Activated effector memory CD4-positive, alpha-beta T cell treated with anti-CD3 and anti-CD28 coated beads, Interleukin-2, amount 50 U/mL, for 16 hours (primary cell): ENCODE data around the gene PCGF2.

Experiments used
- DNase-seq: peaks from one replicate; pipeline ENCODE4 v3.0.0-alpha.2; 2020

The PCGF2 gene

DNA sequence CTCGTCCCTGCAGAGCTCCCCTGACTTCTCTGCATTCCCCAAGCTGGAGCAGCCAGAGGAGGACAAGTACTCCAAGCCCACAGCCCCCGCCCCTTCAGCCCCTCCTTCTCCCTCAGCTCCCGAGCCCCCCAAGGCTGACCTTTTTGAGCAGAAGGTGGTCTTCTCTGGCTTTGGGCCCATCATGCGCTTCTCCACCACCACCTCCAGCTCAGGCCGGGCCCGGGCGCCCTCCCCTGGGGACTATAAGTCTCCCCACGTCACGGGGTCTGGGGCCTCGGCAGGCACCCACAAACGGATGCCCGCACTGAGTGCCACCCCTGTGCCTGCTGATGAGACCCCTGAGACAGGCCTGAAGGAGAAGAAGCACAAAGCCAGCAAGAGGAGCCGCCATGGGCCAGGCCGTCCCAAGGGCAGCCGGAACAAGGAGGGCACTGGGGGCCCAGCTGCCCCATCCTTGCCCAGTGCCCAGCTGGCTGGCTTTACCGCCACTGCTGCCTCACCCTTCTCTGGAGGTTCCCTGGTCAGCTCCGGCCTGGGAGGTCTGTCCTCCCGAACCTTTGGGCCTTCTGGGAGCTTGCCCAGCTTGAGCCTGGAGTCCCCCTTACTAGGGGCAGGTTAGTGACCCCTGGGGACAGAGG, 31.6 kb downstream of the PCGF2 start:
- no peak for DNase-seq

DNA sequence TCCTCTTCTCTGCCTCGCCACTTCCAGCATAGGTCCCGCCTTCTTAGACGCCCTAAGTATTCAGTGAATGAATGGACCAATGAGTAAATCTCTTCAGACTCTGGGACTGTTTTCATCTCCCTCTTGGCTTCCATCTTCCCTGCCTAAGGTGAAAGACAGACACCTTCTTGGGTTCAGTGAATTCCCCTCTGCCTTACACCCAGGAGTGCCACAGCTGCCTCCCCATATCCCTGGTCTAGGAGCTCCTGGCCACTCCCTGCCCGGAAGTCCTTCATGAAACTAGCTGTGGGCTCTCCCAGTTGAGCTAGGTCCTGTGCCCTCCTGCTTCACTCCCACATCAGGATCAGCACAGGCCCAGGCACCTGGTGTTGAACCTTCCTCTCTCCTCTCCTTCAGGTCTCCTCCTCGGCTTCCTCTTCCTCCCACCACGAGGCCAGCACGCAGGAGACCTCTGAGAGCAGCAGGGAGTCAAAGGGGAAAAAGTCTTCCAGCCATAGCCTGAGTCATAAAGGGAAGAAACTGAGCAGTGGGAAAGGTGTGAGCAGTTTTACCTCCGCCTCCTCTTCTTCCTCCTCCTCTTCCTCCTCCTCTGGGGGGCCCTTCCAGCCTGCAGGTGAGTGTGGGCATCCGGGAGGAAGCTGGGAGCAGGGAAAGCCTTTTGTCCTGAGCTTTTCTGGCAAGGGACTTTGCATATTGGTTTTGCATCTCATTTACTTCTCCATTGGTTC, 32.8 kb downstream of the PCGF2 start:
- no peak for DNase-seq

DNA sequence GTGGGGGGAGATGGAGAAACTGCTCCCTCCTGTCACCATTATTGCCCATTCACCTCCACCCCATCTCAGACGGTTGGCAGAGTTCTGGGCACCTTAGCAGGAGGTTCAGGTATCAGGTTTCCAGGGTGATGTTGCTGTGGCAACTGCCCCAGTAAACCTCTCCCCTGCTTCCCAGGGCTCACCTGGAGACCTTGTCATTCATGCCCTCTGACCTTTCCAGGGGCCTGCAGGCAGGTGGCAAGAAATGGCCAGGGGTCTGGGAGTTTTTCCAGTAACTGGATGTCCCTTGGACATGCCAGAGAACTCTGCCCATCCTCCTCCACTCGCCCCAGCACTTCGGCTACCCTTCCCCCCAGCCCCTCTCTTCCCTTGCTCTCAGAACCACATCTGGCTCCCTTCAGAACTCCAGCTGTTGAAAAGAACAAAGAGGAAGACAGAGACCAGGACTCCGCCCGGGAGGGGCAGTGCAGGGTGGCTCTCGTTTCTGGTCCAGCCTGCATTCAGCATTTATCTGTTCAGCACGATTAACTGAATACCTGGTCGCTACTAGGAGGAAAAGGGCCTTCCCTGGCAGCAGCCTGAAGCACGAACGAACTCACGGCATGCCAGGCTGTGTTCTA, 34.6 kb downstream of the PCGF2 start:
- DNase-seq: no peak

DNA sequence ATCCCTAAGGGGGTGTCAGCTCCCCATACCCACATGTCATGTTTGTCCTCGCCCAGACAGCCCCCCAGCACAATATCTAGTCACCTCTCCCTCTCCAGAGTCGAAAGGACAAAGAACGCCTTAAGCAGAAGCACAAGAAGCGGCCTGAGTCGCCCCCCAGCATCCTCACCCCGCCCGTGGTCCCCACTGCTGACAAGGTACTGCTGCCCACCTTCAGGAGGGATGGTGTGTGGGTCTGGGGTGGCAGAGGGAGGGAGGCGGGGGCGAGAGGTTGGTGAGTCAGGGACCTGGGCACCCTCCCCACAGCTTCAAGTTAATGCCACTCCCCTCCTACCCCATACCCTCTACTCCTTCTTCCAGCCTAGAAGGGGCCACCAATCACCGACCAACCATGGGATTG, 35.5 kb downstream of the PCGF2 start:
- DNase-seq: no peak

DNA sequence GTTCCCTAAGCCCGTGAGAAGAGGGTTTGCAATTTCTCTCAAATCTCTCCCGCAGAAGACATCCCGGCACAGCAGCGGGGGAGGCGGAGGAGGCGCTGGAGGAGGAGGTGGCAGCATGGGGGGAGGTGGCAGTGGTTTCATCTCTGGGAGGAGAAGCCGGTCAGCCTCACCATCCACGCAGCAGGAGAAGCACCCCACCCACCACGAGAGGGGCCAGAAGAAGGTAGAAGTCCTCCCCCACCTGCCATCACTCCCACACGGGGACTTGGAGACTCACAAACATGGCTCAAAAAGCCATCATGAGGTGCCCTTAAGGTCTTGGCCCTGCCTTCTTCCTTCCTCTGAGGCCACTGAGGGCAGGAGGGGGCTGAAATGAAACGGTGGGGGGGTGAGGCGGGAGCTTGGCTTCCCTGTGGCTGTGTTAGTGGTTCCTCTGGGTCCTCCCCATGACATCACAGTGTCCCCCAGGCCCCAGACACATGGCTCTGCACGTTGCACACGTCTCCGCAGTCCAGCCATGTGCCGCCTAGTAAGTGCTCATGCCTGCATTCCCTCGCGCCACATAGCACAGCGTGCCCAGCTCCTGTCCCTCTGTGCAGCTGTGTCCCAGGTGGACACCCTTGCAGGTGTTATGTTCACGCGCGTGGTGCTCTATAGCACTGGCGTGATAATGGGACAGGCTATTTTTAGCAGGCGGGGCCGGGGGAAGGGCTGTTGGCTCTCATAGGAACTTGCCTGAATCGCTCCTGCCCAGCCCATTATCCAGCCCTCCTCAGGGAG, 36.2 kb downstream of the PCGF2 start:
- DNase-seq: no peak

DNA sequence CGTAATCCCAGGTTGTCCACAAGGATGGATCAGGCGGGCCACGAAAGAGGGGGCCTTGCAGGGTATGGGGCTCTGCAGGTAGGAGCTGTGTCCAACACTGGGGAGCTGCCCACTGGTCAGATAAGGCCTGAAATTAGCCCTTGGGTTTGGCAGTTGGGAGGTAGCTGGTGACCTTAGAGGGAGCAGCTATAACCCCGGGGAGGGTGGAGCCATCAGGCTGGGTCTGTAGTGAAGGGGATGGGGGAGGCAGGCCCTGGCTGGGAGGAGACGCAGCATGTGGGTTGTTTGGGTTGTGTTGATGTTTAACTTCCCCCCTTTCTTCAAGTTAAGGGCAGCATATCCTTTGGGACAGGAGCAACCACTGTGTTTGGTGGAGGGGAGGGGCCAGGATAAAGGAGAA, 37.2 kb downstream of the PCGF2 start:
- no peak for DNase-seq

DNA sequence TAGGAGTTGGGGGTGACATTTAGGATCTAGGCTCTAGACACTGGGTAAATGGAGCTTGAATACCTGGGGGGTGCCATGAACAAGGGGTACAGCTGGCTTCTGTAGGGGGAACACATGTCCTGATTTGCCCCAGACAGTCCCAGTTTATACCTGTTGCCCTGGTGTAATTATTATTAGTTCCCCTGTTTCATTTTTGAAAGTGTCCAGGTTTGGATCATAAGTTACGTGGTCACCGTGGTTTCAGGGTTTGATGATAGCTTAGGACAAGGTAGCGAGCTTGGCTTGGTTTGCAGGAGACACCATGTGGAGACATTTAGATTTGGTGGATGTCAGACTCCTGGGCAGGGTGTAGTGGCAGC, 37.6 kb downstream of the PCGF2 start:
- DNase-seq: no peak

DNA sequence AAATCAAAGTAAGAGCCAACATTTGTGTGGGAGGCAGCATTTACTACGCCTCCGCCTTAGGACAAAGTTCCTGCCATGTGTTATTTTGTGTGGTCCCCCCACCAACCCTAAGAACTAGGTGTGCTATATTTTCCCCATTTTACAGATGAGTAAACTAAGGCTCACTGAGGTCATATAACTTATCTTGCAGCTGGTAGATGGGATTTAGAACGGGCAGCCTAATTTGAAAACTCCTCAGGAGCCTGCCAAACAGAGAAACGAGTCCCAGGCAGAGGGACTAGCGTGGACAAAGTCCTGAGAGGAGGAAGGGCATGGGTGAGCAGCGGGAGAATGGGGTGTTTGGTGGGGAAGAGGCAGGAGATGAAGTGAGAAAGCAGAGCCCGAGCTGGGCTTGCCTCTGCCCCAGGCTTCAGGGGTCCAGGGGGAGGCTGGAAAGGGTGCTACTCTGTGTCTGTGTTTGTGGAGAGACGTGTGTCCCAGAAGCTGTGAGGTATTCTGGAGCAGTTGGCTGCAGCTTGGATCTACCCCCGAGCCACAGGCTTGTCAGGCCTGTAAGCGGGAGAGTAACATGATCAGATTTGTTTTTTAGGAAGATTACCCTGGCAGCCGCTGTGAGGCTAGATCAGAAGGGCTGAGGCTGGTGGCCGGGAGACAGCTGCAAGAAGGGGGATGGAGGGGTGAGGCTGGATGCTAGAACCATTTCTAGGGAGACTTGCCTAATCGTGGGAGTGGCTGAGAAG, 38.1 kb downstream of the PCGF2 start:
- DNase-seq: no peak

DNA sequence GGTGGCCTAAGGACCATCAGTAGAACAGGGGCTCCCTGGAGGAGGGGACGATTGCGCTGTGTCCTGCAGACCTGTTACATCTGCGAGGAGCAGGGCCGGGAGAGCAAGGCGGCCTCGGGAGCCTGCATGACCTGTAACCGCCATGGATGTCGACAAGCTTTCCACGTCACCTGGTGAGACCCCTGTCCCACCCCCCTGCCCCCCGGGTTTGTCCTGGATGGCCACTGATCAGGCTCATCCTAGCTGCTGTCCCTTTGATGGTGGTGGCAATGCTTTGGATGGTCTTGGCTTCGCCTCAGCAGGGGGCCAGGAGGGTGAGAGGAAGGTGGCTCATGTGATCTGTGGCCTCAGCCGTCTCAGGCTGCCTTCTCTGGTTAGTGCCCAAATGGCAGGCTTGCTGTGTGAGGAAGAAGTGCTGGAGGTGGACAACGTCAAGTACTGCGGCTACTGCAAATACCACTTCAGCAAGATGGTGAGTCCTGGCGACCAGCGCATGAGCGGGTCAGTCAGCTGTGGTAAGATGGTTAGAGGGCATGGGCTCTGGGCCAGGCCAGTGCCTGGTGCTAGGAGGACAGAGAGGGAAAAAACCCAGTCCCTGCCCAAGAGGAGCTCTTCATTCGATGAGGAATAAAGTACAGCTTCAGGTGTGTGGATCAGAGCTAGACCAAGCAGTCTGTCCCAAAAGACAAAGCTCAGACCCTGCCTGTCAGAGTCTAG, 38.9 kb downstream of the PCGF2 start:
- DNase-seq: no peak

DNA sequence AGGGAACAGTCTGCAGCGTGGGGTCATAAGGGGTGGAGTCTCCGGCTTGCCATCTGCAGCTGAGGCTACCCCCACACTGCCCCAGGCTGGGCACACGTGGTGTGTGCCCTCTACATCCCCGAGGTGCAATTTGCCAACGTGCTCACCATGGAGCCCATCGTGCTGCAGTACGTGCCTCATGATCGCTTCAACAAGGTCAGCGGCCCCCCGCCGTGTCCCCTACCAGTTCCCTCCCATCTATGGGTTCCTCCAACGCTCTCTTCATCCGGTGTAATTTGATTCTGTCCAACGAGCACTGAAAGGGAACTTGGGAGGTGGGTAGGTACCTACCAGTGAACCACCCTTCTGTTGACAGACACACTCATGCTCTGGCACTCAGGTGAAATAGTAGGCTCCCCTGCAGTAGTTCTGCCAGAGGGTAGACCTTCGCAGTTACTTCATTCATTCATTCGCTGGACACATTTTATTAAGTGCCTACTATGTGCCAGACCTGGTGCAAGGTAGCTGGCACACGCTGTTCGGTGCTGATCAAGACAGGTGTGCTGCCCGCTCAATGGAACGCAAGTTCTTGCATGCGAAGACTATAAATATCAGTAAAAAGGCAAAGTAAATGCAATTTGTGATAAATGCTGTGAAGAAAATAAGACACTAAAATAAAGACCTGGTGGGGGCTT, 40.3 kb downstream of the PCGF2 start:
- DNase-seq: no peak

DNA sequence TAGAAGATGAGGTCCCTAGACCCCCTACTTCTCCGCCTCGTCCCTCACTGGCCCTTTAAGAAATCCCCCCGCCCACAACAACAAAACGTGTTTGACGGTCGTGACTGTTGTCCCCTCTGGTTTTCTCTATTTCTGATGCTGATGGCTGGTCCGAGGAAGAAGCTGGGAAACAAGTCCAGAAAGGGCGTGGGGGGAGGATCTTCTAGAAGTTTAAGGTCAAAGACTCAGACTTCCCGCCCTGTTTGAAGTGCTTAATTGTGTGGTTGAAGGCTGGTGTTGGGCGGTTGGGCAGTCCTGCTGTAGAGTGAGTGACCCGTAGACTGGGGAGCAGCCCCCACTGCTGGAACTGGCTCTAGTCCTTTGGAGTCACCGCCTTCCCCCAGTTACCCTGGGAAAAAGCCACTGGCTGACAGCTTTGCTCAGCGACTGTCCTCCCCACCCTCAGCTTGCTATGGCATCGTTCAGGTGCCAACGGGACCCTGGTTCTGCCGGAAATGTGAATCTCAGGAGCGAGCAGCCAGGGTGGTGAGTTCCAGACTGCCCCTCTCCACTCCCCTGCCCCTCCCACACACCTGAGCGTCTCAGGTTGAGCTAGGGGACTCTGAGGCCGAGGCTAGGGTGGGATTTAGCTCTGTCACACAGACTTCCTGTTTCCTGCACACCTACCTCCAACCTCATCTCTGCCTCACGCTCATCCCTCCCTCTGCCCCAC, 41.5 kb downstream of the PCGF2 start:
- peak; percentile 75 for DNase-seq

DNA sequence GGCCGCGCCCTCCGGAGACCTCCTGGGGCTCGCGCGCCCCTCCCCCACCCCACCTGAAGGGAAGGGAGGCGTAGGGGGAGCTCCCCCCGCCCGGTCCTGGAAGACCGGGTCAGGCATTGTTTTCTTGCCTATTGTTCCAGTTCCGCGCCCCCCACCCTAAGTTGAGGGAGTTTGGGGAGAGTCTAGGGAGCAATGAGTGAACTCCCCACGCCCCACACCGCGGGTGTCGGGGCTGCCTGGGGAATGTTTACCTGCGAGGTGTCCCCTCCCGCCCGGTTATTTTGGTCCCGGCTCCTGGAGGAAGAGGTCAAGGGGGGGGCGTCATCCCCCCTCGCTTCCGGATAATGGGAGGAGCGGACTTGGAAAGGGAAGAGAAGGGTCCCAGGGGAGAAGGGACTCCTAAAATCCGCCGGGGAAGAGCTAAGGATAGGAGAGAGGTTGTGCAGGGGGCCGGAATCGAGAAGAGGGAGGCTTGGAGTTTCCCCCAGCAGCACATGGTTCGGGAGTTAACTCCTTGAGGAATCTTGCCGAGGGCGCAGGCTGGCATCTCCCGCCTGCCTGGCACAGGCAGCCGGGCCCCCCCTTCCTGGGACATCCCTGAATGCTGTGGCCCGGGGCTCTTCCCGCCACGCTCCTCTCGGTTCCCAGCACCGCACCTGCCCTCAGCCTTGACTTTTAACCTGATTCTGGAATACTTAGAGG, 42.2 kb downstream of the PCGF2 start:
- peak; percentile 81 for DNase-seq

DNA sequence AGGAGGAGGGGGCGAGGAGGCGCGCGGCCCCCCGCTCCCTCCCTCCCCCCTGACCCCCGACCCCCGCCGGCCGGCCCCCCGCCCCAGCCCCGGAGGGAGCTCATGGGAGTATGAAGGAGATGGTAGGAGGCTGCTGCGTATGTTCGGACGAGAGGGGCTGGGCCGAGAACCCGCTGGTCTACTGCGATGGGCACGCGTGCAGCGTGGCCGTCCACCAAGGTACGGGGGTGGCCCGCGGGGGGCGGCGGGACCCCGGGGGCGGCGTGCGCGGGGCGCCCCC, 42.7 kb downstream of the PCGF2 start:
- no peak for DNase-seq

DNA sequence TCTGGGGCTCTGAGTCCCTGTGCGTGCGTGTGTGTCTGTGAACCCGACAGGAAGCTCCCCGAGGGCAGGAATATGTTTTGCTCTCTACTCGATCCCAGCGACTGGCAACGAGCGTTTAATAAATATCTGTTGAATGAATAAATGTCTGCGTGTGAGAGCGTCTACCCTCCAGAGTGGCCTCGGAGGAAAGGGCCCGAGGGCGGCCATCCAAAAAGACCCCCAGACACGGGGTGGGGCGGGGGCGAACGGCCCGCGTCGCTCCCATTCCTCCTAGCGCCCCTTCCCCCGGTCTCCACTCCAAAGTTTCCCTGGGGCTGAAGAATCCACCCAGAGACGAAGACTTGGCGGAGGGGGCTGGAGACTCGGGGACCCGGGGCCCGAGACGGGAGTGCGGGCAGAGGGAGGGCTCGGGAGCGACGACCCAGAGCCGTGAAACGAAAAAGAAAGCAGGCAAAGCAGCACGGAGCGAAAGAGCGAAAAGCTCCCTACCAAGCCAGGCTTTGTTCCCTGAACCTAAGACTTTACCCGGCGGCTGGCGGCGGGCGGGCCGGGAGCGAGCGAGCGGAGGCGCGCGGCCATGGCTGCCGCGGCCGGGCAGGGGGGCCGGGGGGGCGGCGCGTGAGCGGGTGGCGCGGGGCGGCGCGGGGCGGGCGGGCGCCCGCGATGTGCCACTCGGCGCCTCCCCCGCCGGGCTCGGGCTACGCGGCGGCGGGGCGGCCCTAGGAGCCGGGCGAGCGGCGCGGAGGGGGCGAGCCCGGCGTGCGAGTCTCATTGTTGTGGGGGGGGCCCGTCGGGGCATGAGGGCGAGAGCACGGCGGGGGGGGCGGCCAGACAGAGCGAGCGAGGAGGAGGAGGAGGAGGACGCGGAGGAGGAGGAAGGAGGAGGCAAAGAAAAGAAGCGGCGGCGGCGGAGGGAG, 43.3 kb downstream of the PCGF2 start, which contains the start of gene MLLT6:
MLLT6 (plus strand) TSS at position 668 of the 917 bp plus-strand sequence. CDS start 360 bp downstream, outside the sequence.
- DNase-seq: peak; percentile 92

DNA sequence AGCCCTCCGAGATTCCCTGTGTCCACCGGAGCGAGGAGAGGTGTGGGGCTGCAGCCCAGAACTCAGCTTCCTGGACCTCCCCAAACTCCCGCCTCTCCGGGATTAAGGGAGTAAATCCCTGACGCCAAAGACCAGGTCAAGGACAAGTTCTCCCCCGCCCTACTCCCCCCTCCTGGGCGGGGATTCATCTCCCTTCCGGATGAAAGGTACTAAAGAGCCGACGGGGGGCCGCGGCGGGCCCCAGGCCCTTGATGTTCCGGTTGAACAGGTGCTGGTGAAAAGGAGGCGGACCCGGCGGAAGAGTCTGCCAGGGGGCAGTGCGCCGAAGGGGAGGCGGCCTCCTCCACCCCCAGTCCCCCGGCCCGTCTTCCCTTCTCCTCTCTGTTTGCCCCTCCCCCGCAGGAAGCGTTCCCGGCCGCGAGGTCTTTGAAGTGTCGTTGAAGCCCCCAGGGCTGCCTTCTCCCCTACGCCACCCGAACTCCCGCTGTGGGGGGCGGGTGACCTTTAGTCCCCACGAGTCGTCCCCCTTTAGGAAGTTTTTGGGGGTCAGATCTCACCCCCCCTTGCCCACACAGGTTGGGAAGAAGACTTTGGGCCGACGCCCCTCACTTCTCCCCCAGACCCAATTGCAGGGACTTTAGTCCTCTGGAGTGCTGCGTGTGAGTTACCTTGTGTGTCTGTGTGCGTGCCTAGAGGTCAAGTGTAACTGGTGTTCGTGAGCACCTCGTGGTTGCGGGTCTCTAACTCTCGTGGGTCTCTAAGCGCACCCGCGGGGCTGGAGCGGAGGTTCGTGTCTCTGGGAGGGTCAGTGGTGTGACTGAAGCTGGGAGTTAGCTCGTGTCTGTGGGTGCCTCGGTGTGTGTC, 44.2 kb downstream of the PCGF2 start:
- DNase-seq: peak; percentile 93

DNA sequence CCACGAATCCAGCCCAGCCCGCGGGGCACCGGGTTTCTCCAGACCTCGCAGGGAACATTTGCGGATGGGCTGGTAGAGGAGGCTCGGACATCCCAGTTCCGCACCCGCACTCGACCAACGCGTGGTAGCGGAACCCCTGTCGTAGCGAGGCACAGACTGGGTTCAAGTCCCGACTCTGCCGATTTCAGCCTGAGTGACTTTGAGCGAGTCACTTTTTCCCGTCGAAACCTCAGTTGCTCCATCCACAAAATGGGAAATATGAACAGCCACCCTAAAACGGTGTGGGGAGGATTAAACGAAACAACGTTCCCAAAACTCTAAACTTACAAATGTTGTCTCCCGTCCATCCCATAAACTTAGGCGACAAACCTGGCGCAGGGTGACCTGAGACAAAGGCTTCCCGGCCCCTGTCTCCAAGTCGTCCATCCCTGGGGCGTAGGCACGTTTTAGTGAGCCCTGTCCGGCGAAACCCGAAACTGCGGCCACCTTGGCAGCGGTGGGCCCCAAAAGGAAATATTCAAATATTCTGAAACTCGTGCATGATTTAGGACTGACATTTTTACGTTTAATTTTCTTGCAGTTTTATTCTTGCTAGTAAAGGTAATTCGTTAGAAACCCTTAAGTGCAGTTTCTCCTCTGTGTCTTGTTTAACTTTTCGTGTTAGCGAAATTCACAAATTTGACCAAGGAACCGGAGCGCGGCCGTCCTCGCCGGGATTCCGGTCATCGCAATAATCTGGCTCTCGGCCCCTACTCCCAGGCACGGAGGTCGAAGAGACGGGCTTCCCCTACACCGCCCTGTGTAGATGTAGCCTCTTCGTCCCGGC, 45.0 kb downstream of the PCGF2 start:
- peak; percentile 82 for DNase-seq
